K562 (cell line): Measurements from ENCODE around the gene NDST4. TPM values are rescaled to one million over a fixed set of nuclear protein-coding genes. Genes with fewer than 3 reads are reported as not detected.

Experiments
- ATAC-seq: fragments of 200-7000 bp; cut with Tn5 transposase; 3 replicates; pipeline ENCODE4 v1.9.1; 2020; ENCODE audit warnings: moderate library complexity
- BruUV-seq: library from RNA; stranded (reverse); fragments of 400-500 nt; replicated peaks from 2 replicates; lab custom pipeline; 2021; lab: Mats Ljungman, UMichigan
- CTCF ChIA-PET: fragments of 300-600 bp; formaldehyde crosslinking; extraction: SDS; loops from one replicate; lab custom pipeline; 2021; ENCODE audit warnings: low intra/inter-chr PET ratio; lab: Yijun Ruan, JAX
- POLR2A ChIA-PET: fragments of 300-600, 350-650 bp; sonication (Branson Sonifier 250); formaldehyde crosslinking; extraction: SDS; loops from one replicate; lab custom pipeline; 2021; ENCODE audit warnings: antibody characterized with exemption, inconsistent platforms; lab: Yijun Ruan, JAX
- DNase-seq, 4 experiments: peaks; one replicate each; pipeline versions ENCODE4 v3.0.0 to v3.0.0-alpha.2; 2011 to 2018; ENCODE audit warnings: low spot score in 3 of 4, mixed read lengths in 3 of 4; ENCODE audit errors: extremely low read depth in 1 of 4
- FAIRE-seq: peaks from 2 replicates; lab custom pipeline; 2011; peaks lifted over from hg19 to GRCh38; lab: Jason Lieb, UNC
- H2AFZ ChIP-seq: 2 replicates; pipeline ENCODE4 v1.6.0; 2011; ENCODE audit warnings: low read depth, low read length, control low read depth, inconsistent platforms
- H3K27ac ChIP-seq: fragments of 200-600 bp; 3 replicates; pipeline ENCODE4 v1.8.0; 2011; ENCODE audit warnings: low read depth, mild to moderate bottlenecking, control low read depth, inconsistent platforms, low read length, moderate library complexity, mixed read lengths; ENCODE audit errors: extremely low read depth
- H3K27me3 ChIP-seq, 2 experiments: fragments of 300-600 bp in 1 of 2; 2 replicates in 1 of 2; 3 replicates in 1 of 2; pipeline versions ENCODE4 v1.6.0 to v1.8.0; 2011; ENCODE audit warnings: inconsistent platforms in 2 of 2, low read length in 2 of 2, mild to moderate bottlenecking in 1 of 2, mixed read lengths in 1 of 2, moderate library complexity in 1 of 2; ENCODE audit not compliant: control insufficient read depth in 2 of 2, insufficient read depth in 2 of 2
- H3K36me3 ChIP-seq: fragments of 300-600 bp; 3 replicates; pipeline ENCODE4 v1.8.0; 2011; ENCODE audit warnings: mild to moderate bottlenecking, low read length, inconsistent platforms; ENCODE audit not compliant: control insufficient read depth, insufficient read depth
- H3K4me1 ChIP-seq, 2 experiments: fragments of 200-600 bp in 1 of 2; replicated peaks in 1 of 2; 2 replicates in 1 of 2; 3 replicates in 1 of 2; pipeline versions ENCODE4 v1.5.1 to v1.8.0; 2011; ENCODE audit warnings: inconsistent platforms in 2 of 2, low read length in 2 of 2, mild to moderate bottlenecking in 1 of 2, mixed read lengths in 1 of 2, moderate library complexity in 1 of 2; ENCODE audit not compliant: control insufficient read depth in 2 of 2, insufficient read depth in 2 of 2
- H3K4me2 ChIP-seq: 2 replicates; pipeline ENCODE4 v1.6.1; 2011; ENCODE audit warnings: low read length, control low read depth, inconsistent platforms, mixed read lengths; ENCODE audit not compliant: insufficient read depth
- H3K4me3 ChIP-seq: fragments of 200-600 bp; sonication (generic), shearing (Covaris generic); 2 replicates; pipeline ENCODE4 v1.5.1; 2016; ENCODE audit warnings: control low read depth, inconsistent platforms
- H3K79me2 ChIP-seq: fragments of 200-600 bp; 3 replicates; pipeline ENCODE4 v1.8.0; 2011; ENCODE audit warnings: low read length, inconsistent platforms; ENCODE audit not compliant: control insufficient read depth, insufficient read depth
- H3K9ac ChIP-seq, 2 experiments: 2 replicates each; pipeline versions ENCODE4 v1.6.0 to v1.6.1; 2011; ENCODE audit warnings: low read depth in 2 of 2, low read length in 2 of 2, control low read depth in 1 of 2, inconsistent platforms in 1 of 2, mild to moderate bottlenecking in 1 of 2, mixed read lengths in 1 of 2; ENCODE audit not compliant: insufficient read depth in 1 of 2
- H3K9me1 ChIP-seq: one replicate; pipeline ENCODE4 v1.6.0; 2011; ENCODE audit warnings: inconsistent platforms, mild to moderate bottlenecking, low read length, moderate library complexity; ENCODE audit not compliant: control insufficient read depth, insufficient read depth
- H3K9me3 ChIP-seq: replicated peaks from 2 replicates; pipeline ENCODE4 v1.5.1; 2011; ENCODE audit warnings: low read depth, low read length, inconsistent platforms; ENCODE audit not compliant: control insufficient read depth, insufficient read depth
- H4K20me1 ChIP-seq: replicated peaks from 2 replicates; pipeline ENCODE4 v1.6.1; 2011; ENCODE audit warnings: low read length, inconsistent platforms, mixed read lengths; ENCODE audit not compliant: control insufficient read depth, insufficient read depth
- HNRNPH1 ChIP-seq: fragments of 200-400 bp; formaldehyde crosslinking; optimal IDR thresholded peaks from 2 replicates; pipeline ENCODE3; 2017; ENCODE audit warnings: low read depth, mild to moderate bottlenecking, low read length, moderate library complexity
- ILF3 ChIP-seq: fragments of 450-650 bp; IDR thresholded peaks from 2 replicates; pipeline ENCODE4 v1.6.1; 2018; ENCODE audit warnings: antibody characterized with exemption, mild to moderate bottlenecking, moderate library complexity, borderline replicate concordance
- KAT7 ChIP-seq: sonication (generic); formaldehyde crosslinking; IDR thresholded peaks from 2 replicates; pipeline ENCODE4 v1.8.0; 2022; ENCODE audit warnings: missing genetic modification reagents, mild to moderate bottlenecking, borderline replicate concordance
- MED1 ChIP-seq: sonication (generic); formaldehyde crosslinking; IDR thresholded peaks from 2 replicates; pipeline ENCODE4 v1.8.1; 2023; ENCODE audit warnings: missing genetic modification reagents, borderline replicate concordance
- NCOA6 ChIP-seq: fragments of 450-650 bp; IDR thresholded peaks from 2 replicates; pipeline ENCODE4 v1.6.1; 2017; ENCODE audit warnings: mild to moderate bottlenecking
- NFRKB ChIP-seq: fragments of 450-650 bp; IDR thresholded peaks from 2 replicates; pipeline ENCODE4 v1.6.1; 2016; ENCODE audit warnings: low read depth
- PHB2 ChIP-seq: fragments of 450-650 bp; IDR thresholded peaks from 2 replicates; pipeline ENCODE4 v1.6.1; 2017; ENCODE audit warnings: low read depth
- ZNF23 ChIP-seq: fragments of 250-450 bp; sonication (Bioruptor Pico); IDR thresholded peaks from 2 replicates; pipeline ENCODE4 v1.4.0; 2020; ENCODE audit warnings: mild to moderate bottlenecking
- ZNF445 ChIP-seq: fragments of 250-450 bp; sonication (Bioruptor Pico); IDR thresholded peaks from 2 replicates; pipeline ENCODE4 v1.4.0; 2020; ENCODE audit warnings: low read depth, mild to moderate bottlenecking, moderate library complexity
- in situ Hi-C: fragments of 300-500 bp; cut with MboI; formaldehyde crosslinking; loops from 4 replicates; pipeline ENCODE4 v1.15.0; 2018; ENCODE audit warnings: inconsistent platforms, mixed read lengths
- intact Hi-C: fragments of 100-400 bp; cut with micrococcal nuclease; formaldehyde crosslinking; loops from 2 replicates; pipeline ENCODE4 v1.14.2; 2022
- polyA plus RNA-seq, 8 experiments: library from polyadenylated mRNA; depleted of rRNA in 4 of 8; stranded (reverse) in 5 of 8; unstranded in 3 of 8; fragments of >200 nt; fragmentation: Nextera tagmentation in 2 of 8; fragmentation: Illumina TruSeq in 1 of 8; extraction: Ambion mirVana in 2 of 8; extraction: Trizol in 1 of 8; gene quantifications; 2 replicates each; pipeline versions ENCODE4 v1.2.1 to v1.2.3, GENCODE V29; 2011 to 2014; ENCODE audit warnings: inconsistent platforms in 1 of 8, missing spikeins in 1 of 8
- total RNA-seq, 7 experiments: library from RNA; depleted of rRNA in 6 of 7; stranded (reverse); fragments of >200 nt in 6 of 7; fragmentation: Illumina TruSeq in 2 of 7; extraction: Trizol in 2 of 7; gene quantifications; 2 replicates each; pipeline versions ENCODE4 v1.2.1 to v1.2.3, GENCODE V29; 2011 to 2021; ENCODE audit warnings: low replicate concordance in 1 of 7
- TF ChIP-seq, protein P1 (sequence below): IDR thresholded peaks from 2 replicates; pipeline ENCODE4 v1.6.1; 2012; ENCODE audit warnings: low read depth, low read length, improper control_type of control experiment, borderline replicate concordance
- TF ChIP-seq, protein P2 (sequence below): fragments of 450-650 bp; formaldehyde crosslinking; IDR thresholded peaks from 2 replicates; pipeline ENCODE4 v1.4.0; 2020; ENCODE audit warnings: mild to moderate bottlenecking, mixed read lengths
- TF ChIP-seq, protein P3 (sequence below): fragments of 250-450 bp; sonication (Bioruptor Pico); IDR thresholded peaks from 2 replicates; pipeline ENCODE4 v1.8.0; 2021; ENCODE audit warnings: moderate library complexity, mild to moderate bottlenecking, inconsistent platforms
- TF ChIP-seq, protein P4 (sequence below): fragments of 450-650 bp; formaldehyde crosslinking; IDR thresholded peaks from 2 replicates; pipeline ENCODE4 v1.4.0; 2022; ENCODE audit warnings: missing genetic modification characterization
- TF ChIP-seq, protein P5 (sequence below): sonication (generic); formaldehyde crosslinking; IDR thresholded peaks from 2 replicates; pipeline ENCODE4 v1.8.1; 2023; ENCODE audit warnings: mild to moderate bottlenecking, missing genetic modification reagents, moderate library complexity

NDST4 gene
- total and polyA plus RNA-seq, 9 of the 15 experiments (the other 6 are each of a cell fraction or from before 2014, with no cell fraction given): not detected

DNA sequence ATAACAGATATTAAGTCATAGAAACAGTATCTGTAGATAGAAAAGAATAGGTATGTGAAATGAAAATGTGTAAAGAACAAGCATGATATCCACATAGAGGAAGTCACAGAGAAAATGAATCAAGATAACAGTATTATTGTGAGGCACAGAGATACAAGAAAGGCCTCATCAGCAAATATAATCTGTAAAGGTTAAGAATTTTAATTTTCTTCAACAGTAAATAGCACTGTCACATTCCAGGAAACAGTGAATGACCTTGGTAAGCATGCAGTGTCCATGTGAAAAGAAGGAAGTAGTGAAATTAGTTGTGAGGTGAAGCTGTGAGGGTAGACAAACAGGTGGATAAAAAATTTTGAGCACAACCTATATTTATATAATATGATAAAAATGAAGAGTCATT lies 39.5 kb upstream of the NDST4 start:
- H3K27me3 ChIP-seq: no peaks in the 10 kb centered on the region
- H3K4me1 ChIP-seq: no peaks in the 10 kb centered on the region
- intact Hi-C loops (no loop called here), in situ Hi-C loops (no loop called here)
- H3K79me2 ChIP-seq: no peaks in the 10 kb centered on the region
- TF ChIP-seq, protein P1, sequence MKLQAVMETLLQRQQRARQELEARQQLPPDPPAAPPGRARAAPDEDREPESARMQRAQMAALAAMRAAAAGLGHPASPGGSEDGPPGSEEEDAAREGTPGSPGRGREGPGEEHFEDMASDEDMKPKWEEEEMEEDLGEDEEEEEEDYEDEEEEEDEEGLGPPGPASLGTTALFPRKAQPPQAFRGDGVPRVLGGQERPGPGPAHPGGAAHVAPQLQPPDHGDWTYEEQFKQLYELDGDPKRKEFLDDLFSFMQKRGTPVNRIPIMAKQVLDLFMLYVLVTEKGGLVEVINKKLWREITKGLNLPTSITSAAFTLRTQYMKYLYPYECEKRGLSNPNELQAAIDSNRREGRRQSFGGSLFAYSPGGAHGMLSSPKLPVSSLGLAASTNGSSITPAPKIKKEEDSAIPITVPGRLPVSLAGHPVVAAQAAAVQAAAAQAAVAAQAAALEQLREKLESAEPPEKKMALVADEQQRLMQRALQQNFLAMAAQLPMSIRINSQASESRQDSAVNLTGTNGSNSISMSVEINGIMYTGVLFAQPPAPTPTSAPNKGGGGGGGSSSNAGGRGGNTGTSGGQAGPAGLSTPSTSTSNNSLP: no peak
- no peak for TF ChIP-seq ZNF445
- TF ChIP-seq, protein P2, sequence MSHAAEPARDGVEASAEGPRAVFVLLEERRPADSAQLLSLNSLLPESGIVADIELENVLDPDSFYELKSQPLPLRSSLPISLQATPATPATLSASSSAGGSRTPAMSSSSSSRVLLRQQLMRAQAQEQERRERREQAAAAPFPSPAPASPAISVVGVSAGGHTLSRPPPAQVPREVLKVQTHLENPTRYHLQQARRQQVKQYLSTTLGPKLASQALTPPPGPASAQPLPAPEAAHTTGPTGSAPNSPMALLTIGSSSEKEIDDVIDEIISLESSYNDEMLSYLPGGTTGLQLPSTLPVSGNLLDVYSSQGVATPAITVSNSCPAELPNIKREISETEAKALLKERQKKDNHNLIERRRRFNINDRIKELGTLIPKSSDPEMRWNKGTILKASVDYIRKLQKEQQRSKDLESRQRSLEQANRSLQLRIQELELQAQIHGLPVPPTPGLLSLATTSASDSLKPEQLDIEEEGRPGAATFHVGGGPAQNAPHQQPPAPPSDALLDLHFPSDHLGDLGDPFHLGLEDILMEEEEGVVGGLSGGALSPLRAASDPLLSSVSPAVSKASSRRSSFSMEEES (CRISPR knock-in tag): no peak
- TF ChIP-seq NCOA6: no peak
- no peak for TF ChIP-seq ZNF23 (CRISPR knock-in tag)
- TF ChIP-seq, protein P3, sequence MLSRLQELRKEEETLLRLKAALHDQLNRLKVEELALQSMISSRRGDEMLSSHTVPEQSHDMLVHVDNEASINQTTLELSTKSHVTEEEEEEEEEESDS (CRISPR knock-in tag): no peak
- TF ChIP-seq KAT7 (CRISPR knock-in tag): no peak
- TF ChIP-seq PHB2: no peak
- no peak for TF ChIP-seq ILF3
- TF ChIP-seq NFRKB: no peak
- TF ChIP-seq, protein P4, sequence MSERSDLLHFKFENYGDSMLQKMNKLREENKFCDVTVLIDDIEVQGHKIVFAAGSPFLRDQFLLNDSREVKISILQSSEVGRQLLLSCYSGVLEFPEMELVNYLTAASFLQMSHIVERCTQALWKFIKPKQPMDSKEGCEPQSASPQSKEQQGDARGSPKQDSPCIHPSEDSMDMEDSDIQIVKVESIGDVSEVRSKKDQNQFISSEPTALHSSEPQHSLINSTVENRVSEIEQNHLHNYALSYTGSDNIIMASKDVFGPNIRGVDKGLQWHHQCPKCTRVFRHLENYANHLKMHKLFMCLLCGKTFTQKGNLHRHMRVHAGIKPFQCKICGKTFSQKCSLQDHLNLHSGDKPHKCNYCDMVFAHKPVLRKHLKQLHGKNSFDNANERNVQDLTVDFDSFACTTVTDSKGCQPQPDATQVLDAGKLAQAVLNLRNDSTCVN (CRISPR knock-in tag): no peak
- no peak for TF ChIP-seq MED1 (CRISPR knock-in tag)
- TF ChIP-seq, protein P5, sequence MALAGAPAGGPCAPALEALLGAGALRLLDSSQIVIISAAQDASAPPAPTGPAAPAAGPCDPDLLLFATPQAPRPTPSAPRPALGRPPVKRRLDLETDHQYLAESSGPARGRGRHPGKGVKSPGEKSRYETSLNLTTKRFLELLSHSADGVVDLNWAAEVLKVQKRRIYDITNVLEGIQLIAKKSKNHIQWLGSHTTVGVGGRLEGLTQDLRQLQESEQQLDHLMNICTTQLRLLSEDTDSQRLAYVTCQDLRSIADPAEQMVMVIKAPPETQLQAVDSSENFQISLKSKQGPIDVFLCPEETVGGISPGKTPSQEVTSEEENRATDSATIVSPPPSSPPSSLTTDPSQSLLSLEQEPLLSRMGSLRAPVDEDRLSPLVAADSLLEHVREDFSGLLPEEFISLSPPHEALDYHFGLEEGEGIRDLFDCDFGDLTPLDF (CRISPR knock-in tag): no peak
- no peak for TF ChIP-seq HNRNPH1
- FAIRE-seq: no peak
- no TSS peak for BruUV-seq
- no peak for ATAC-seq
- no peak overlapping the region for H2AFZ ChIP-seq
- H3K9me3 ChIP-seq: no peaks in the 10 kb centered on the region
- H3K9me1 ChIP-seq: no peaks in the 10 kb centered on the region
- H3K27ac ChIP-seq: no peak overlapping the region
- H3K4me3 ChIP-seq: no peak overlapping the region
- H4K20me1 ChIP-seq: no peaks in the 10 kb centered on the region
- POLR2A ChIA-PET: no interaction called here
- DNase-seq: no peak
- H3K9ac ChIP-seq: no peak overlapping the region
- no peaks in the 10 kb centered on the region for H3K36me3 ChIP-seq
- CTCF ChIA-PET: no interaction called here
- H3K4me2 ChIP-seq: no peak overlapping the region
